Measurements from ENCODE around the gene PCDHA7. TPM values are rescaled to one million over a fixed set of nuclear protein-coding genes. Genes with fewer than 3 reads are reported as not detected.
"Not testable (repeated sequence)": the region's sequence is repeated elsewhere in the genome, so short reads cannot be mapped to it uniquely, and the experiment has no call there.

Gene PCDHA7
- total and polyA plus RNA-seq, 4 donors = 0.10 to 0.52 (median 0.21) TPM

GRCh38 chr5:140802781-140803271, 31.2 kb upstream of the PCDHA7 start:
- Histone ChIP-seq H3K27ac (ENCODE audit: low read depth in 1 of 2, low read length in 1 of 2) (no peak overlapping the region), H3K36me3 (ENCODE audit: control insufficient read depth in 4 of 4, insufficient read depth in 4 of 4, low read length in 4 of 4) (no peaks in the 10 kb centered on the region), H3K27me3 (ENCODE audit: control insufficient read depth in 3 of 3, insufficient read depth in 3 of 3, low read length in 2 of 3) (no peaks in the 10 kb centered on the region), H3K4me3 (no peak overlapping the region), H3K9me3 (ENCODE audit: control insufficient read depth in 4 of 4, insufficient read depth in 3 of 4, low read length in 3 of 4) (peaks cover 0 to 27% (median 1%) of the 10 kb centered on the region in 4 donors), H3K4me1 (ENCODE audit: control insufficient read depth in 5 of 5, insufficient read depth in 5 of 5, low read length in 5 of 5) (peaks cover 0 to 2% (median 0%) of the 10 kb centered on the region in 5 donors), H3K9ac (ENCODE audit: insufficient read depth in 1 of 2, low read length in 2 of 2) (no peak overlapping the region)
- no peak for ATAC-seq (ENCODE audit: insufficient read depth, low FRiP score)
- no peak for TF ChIP-seq CTCF (IDR thresholded peaks at IDR 0.05; ENCODE audit: control extremely low read depth, extremely low read depth)
- 43 to 51% methylated on average over 48 to 53 of the region's 53 CpGs for WGBS, 2 donors
- DNase-seq = no peak

GRCh38 chr5:140806834-140807775, 27.0 kb upstream of the PCDHA7 start, which contains the start of gene PCDHA4:
TSS of gene PCDHA4 (plus strand) at chr5:140807068.
- no peak for TF ChIP-seq CTCF (IDR thresholded peaks at IDR 0.05; ENCODE audit: control extremely low read depth, extremely low read depth)
- no peak within 1 kb of the TSS for H3K9ac ChIP-seq (ENCODE audit: insufficient read depth in 1 of 2, low read length in 2 of 2)
- no peaks in the 10 kb centered on the region for H3K36me3 ChIP-seq (ENCODE audit: control insufficient read depth in 4 of 4, insufficient read depth in 4 of 4, low read length in 4 of 4)
- H3K4me3 ChIP-seq = no peak within 1 kb of the TSS
- H3K27ac ChIP-seq (ENCODE audit: low read depth in 1 of 2, low read length in 1 of 2) = no peak within 1 kb of the TSS
- peaks cover 0 to 34% (median 4%) of the 10 kb centered on the region in 4 donors for H3K9me3 ChIP-seq (ENCODE audit: control insufficient read depth in 4 of 4, insufficient read depth in 3 of 4, low read length in 3 of 4)
- H3K27me3 ChIP-seq (ENCODE audit: control insufficient read depth in 3 of 3, insufficient read depth in 3 of 3, low read length in 2 of 3) = no peaks in the 10 kb centered on the region
- 17 to 19% methylated on average over 35 to 37 of the region's 47 CpGs for WGBS, 2 donors
- H3K4me1 ChIP-seq (ENCODE audit: control insufficient read depth in 5 of 5, insufficient read depth in 5 of 5, low read length in 5 of 5) = peaks cover 0 to 2% (median 0%) of the 10 kb centered on the region in 5 donors
- DNase-seq (no peak), ATAC-seq (ENCODE audit: insufficient read depth, low FRiP score) (peak; percentile 69)

GRCh38 chr5:140808241-140808888, 25.7 kb upstream of the PCDHA7 start:
- not testable (repeated sequence) for H3K4me1 ChIP-seq (ENCODE audit: control insufficient read depth in 5 of 5, insufficient read depth in 5 of 5, low read length in 5 of 5); H3K9ac ChIP-seq (ENCODE audit: insufficient read depth in 1 of 2, low read length in 2 of 2); H3K36me3 ChIP-seq (ENCODE audit: control insufficient read depth in 4 of 4, insufficient read depth in 4 of 4, low read length in 4 of 4); DNase-seq; ATAC-seq (ENCODE audit: insufficient read depth, low FRiP score); H3K27ac ChIP-seq (ENCODE audit: low read depth in 1 of 2, low read length in 1 of 2); H3K27me3 ChIP-seq (ENCODE audit: control insufficient read depth in 3 of 3, insufficient read depth in 3 of 3, low read length in 2 of 3); H3K4me3 ChIP-seq
- H3K9me3 ChIP-seq (ENCODE audit: control insufficient read depth in 4 of 4, insufficient read depth in 3 of 4, low read length in 3 of 4) = peaks cover 0 to 22% (median 4%) of the 10 kb centered on the region in 4 donors
- WGBS, 2 donors = 59 to 66% methylated on average over 62 of the region's 62 CpGs

GRCh38 chr5:140808889-140809291, 25.2 kb upstream of the PCDHA7 start:
- H3K4me1 ChIP-seq (ENCODE audit: control insufficient read depth in 5 of 5, insufficient read depth in 5 of 5, low read length in 5 of 5) = no peaks in the 10 kb centered on the region
- 64 to 67% methylated on average over 42 to 43 of the region's 43 CpGs for WGBS, 2 donors

More at GRCh38 chr5:140808889-140809291, 25.2 kb upstream of the PCDHA7 start:
- DNase-seq = no peak
- Histone ChIP-seq H3K27ac (ENCODE audit: low read depth in 1 of 2, low read length in 1 of 2) (no peak overlapping the region), H3K9ac (ENCODE audit: insufficient read depth in 1 of 2, low read length in 2 of 2) (no peak overlapping the region), H3K27me3 (ENCODE audit: control insufficient read depth in 3 of 3, insufficient read depth in 3 of 3, low read length in 2 of 3) (no peaks in the 10 kb centered on the region), H3K4me3 (no peak overlapping the region), H3K36me3 (ENCODE audit: control insufficient read depth in 4 of 4, insufficient read depth in 4 of 4, low read length in 4 of 4) (no peaks in the 10 kb centered on the region), H3K9me3 (ENCODE audit: control insufficient read depth in 4 of 4, insufficient read depth in 3 of 4, low read length in 3 of 4) (peaks cover 0 to 22% (median 4%) of the 10 kb centered on the region in 4 donors)
- TF ChIP-seq CTCF (IDR thresholded peaks at IDR 0.05; ENCODE audit: control extremely low read depth, extremely low read depth) = no peak
- ATAC-seq (ENCODE audit: insufficient read depth, low FRiP score) = no peak

All from lung (tissue), 12 donors.